A549 (cell line): ENCODE measurements around the gene B4GALT1. TPM values are rescaled to one million over a fixed set of nuclear protein-coding genes. Genes with fewer than 3 reads are reported as not detected.
A peak's percentile ranks its signal among the peaks of the same experiment; 100 is the strongest.

Experiments used
- ATAC-seq, 2 experiments: fragments of 200-7000 bp in 1 of 2; fragments of >200 bp in 1 of 2; cut with Nextera tagmentation in 1 of 2; cut with Tn5 transposase in 1 of 2; 3 replicates each; pipeline versions ENCODE4 v1.8.0 to v1.9.1; 2018 to 2020; ENCODE audit warnings: mild to moderate bottlenecking in 1 of 2, moderate library complexity in 1 of 2
- CTCF ChIA-PET: fragments of 300-600 bp; sonication (Branson Sonifier 250); formaldehyde crosslinking; extraction: SDS; loops from one replicate; lab custom pipeline; 2021; ENCODE audit warnings: antibody characterized with exemption, inconsistent platforms; lab: Yijun Ruan, JAX
- POLR2A ChIA-PET: fragments of 350-600 bp; formaldehyde crosslinking; extraction: SDS; loops from one replicate; lab custom pipeline; 2021; ENCODE audit warnings: antibody characterized with exemption, inconsistent platforms; lab: Yijun Ruan, JAX
- DNase-seq, 2 experiments: peaks; one replicate each; pipeline versions ENCODE4 v3.0.0 to v3.0.0-alpha.2; 2011 to 2016; ENCODE audit warnings: low read depth in 1 of 2, low spot score in 1 of 2
- FAIRE-seq: peaks from 2 replicates; lab custom pipeline; 2011; peaks lifted over from hg19 to GRCh38; lab: Jason Lieb, UNC
- H3K27ac ChIP-seq, 2 experiments: fragments of >200 bp; sonication (Bioruptor Twin); formaldehyde crosslinking; 3 replicates each; pipeline ENCODE4 v1.5.1; 2016 to 2017
- H3K4me1 ChIP-seq: fragments of >200 bp; sonication (Bioruptor Twin); formaldehyde crosslinking; 3 replicates; pipeline ENCODE4 v1.6.1; 2016
- H3K4me2 ChIP-seq: fragments of >200 bp; sonication (Bioruptor Twin); formaldehyde crosslinking; 3 replicates; pipeline ENCODE4 v1.6.1; 2016
- H3K4me3 ChIP-seq: fragments of >200 bp; sonication (Bioruptor Twin); formaldehyde crosslinking; 3 replicates; pipeline ENCODE4 v1.5.1; 2016
- H3K9me3 ChIP-seq: fragments of >200 bp; sonication (Bioruptor Twin); formaldehyde crosslinking; 3 replicates; pipeline ENCODE4 v1.6.1; 2016
- BHLHE40 ChIP-seq: IDR thresholded peaks from 2 replicates; pipeline ENCODE4 v1.6.1; 2012; ENCODE audit warnings: low read depth, low read length, inconsistent platforms
- CBX8 ChIP-seq: fragments of 200-600 bp; sonication (generic); IDR thresholded peaks from 2 replicates; pipeline ENCODE4 v1.6.1; 2016
- CEBPB ChIP-seq, 2 experiments: fragments of >200 bp in 1 of 2; sonication (Bioruptor Twin) in 1 of 2; formaldehyde crosslinking in 1 of 2; IDR thresholded peaks; 2 replicates each; pipeline ENCODE4 v1.6.1; 2012 to 2016
- CHD4 ChIP-seq: fragments of 200-600 bp; sonication (generic); IDR thresholded peaks from 2 replicates; pipeline ENCODE4 v1.6.1; 2016; ENCODE audit warnings: antibody characterized with exemption, mild to moderate bottlenecking, borderline replicate concordance
- CTCF ChIP-seq: fragments of >200 bp; sonication (Bioruptor Twin); formaldehyde crosslinking; IDR thresholded peaks from 3 replicates; pipeline ENCODE4 v1.5.1; 2016
- E2F6 ChIP-seq: IDR thresholded peaks from 2 replicates; pipeline ENCODE4 v1.6.1; 2012; ENCODE audit warnings: low read depth, borderline replicate concordance
- EHF ChIP-seq: fragments of 250-450 bp; sonication (Bioruptor Pico); IDR thresholded peaks from 2 replicates; pipeline ENCODE4 v1.5.0; 2020; ENCODE audit warnings: mild to moderate bottlenecking
- ESRRA ChIP-seq: fragments of 150-350 bp; IDR thresholded peaks from 2 replicates; pipeline ENCODE4 v1.6.1; 2014; ENCODE audit warnings: mild to moderate bottlenecking, low read length, borderline replicate concordance
- GATA3 ChIP-seq: IDR thresholded peaks from 2 replicates; pipeline ENCODE4 v1.6.1; 2012; ENCODE audit warnings: borderline replicate concordance
- HDAC2 ChIP-seq: fragments of 200-600 bp; sonication (generic); IDR thresholded peaks from 2 replicates; pipeline ENCODE4 v1.6.1; 2016
- HES2 ChIP-seq: fragments of >200 bp; sonication (Bioruptor Twin); formaldehyde crosslinking; IDR thresholded peaks from 2 replicates; pipeline ENCODE4 v1.6.1; 2016
- HEYL ChIP-seq: fragments of 250-450 bp; sonication (Bioruptor Pico); IDR thresholded peaks from 2 replicates; pipeline ENCODE4 v1.8.0; 2021; ENCODE audit warnings: mild to moderate bottlenecking, moderate library complexity
- HOXB5 ChIP-seq: fragments of 250-450 bp; sonication (Bioruptor Pico); IDR thresholded peaks from 2 replicates; pipeline ENCODE4 v1.5.0; 2020; ENCODE audit warnings: mild to moderate bottlenecking, moderate library complexity
- JUN ChIP-seq, 2 experiments: fragments of >200 bp; sonication (Bioruptor Twin); formaldehyde crosslinking; IDR thresholded peaks; 2 replicates in 1 of 2; 3 replicates in 1 of 2; pipeline ENCODE4 v1.6.1; 2016 to 2017
- JUNB ChIP-seq: fragments of >200 bp; sonication (Bioruptor Twin); formaldehyde crosslinking; IDR thresholded peaks from 2 replicates; pipeline ENCODE4 v1.6.1; 2016
- KDM5A ChIP-seq: fragments of 200-600 bp; sonication (generic); IDR thresholded peaks from 2 replicates; pipeline ENCODE4 v1.6.1; 2016; ENCODE audit warnings: antibody characterized with exemption, mild to moderate bottlenecking
- MAFK ChIP-seq: fragments of 450-650 bp; IDR thresholded peaks from 2 replicates; pipeline ENCODE4 v1.6.1; 2014; ENCODE audit not compliant: partially characterized antibody
- MYC ChIP-seq: IDR thresholded peaks from 2 replicates; pipeline ENCODE4 v1.6.1; 2012; ENCODE audit warnings: mild to moderate bottlenecking, inconsistent platforms, low read length, improper control_type of control experiment, borderline replicate concordance
- NFE2L2 ChIP-seq: fragments of 150-350 bp; conservative IDR thresholded peaks from 2 replicates; pipeline ENCODE4 v1.6.1; 2014; ENCODE audit warnings: low read length
- PHF8 ChIP-seq: fragments of 200-600 bp; sonication (generic); IDR thresholded peaks from 2 replicates; pipeline ENCODE4 v1.6.1; 2016; ENCODE audit warnings: low read depth, mild to moderate bottlenecking, antibody characterized with exemption, moderate library complexity, borderline replicate concordance
- POLR2A ChIP-seq: IDR thresholded peaks from 2 replicates; pipeline ENCODE4 v1.6.1; 2012; ENCODE audit warnings: mild to moderate bottlenecking, low read length
- RAD21 ChIP-seq, 2 experiments: fragments of >200 bp in 1 of 2; sonication (Bioruptor Twin) in 1 of 2; formaldehyde crosslinking in 1 of 2; IDR thresholded peaks in 1 of 2; conservative IDR thresholded peaks in 1 of 2; 2 replicates in 1 of 2; 3 replicates in 1 of 2; pipeline ENCODE4 v1.6.1; 2012 to 2018; ENCODE audit warnings: inconsistent platforms in 1 of 2
- RCOR1 ChIP-seq: fragments of 150-350 bp; IDR thresholded peaks from 2 replicates; pipeline ENCODE4 v1.6.1; 2014; ENCODE audit warnings: antibody characterized with exemption, low read length, low read depth
- TFCP2L1 ChIP-seq: fragments of 250-450 bp; sonication (Bioruptor Pico); IDR thresholded peaks from 2 replicates; pipeline ENCODE4 v1.5.0; 2021; ENCODE audit warnings: mild to moderate bottlenecking
- TP53 ChIP-seq: fragments of 250-450 bp; sonication (Bioruptor Pico); IDR thresholded peaks from 2 replicates; pipeline ENCODE4 v1.5.0; 2021; ENCODE audit warnings: mild to moderate bottlenecking, moderate library complexity
- WGBS: methylation state at CpG from one replicate; pipeline ENCODE4 v1.1.6; 2017; ENCODE audit errors: missing lambda C conversion rate; 5-methylcytosine and 5-hydroxymethylcytosine counted together
- polyA plus RNA-seq, 4 experiments: library from polyadenylated mRNA; depleted of rRNA in 3 of 4; stranded (reverse); fragments of >200 nt; fragmentation: RNase III in 1 of 4; extraction: RNeasy Plus Mini Kit Qiagen cat#74134 plus additional on column Dnase treatment in 1 of 4; gene quantifications; 2 replicates in 3 of 4; 3 replicates in 1 of 4; pipeline ENCODE4 v1.2.3, GENCODE V29; 2011 to 2017

B4GALT1 gene
- polyA plus RNA-seq, 2 of the 4 experiments (the other 2 are of a cell fraction), result 167 to 180 TPM

GRCh38 chr9:33153666-33154065 is 13.5 kb downstream of the B4GALT1 start (continued):
- TF ChIP-seq HES2 (no peak), HEYL (CRISPR knock-in tag) (no peak), TP53 (no peak), E2F6 (no peak), ESRRA (no peak), CHD4 (no peak), MAFK (no peak), BHLHE40 (no peak)
- TF ChIP-seq, all 56 proteins: peak for 0

- 22% methylated on average over 2 of the region's 2 CpGs for WGBS
- no peak overlapping the region for H3K4me3 ChIP-seq
- no peak for DNase-seq
- no peak for TF ChIP-seq PHF8
- no peak for TF ChIP-seq KDM5A
- no peak for TF ChIP-seq CEBPB (IDR thresholded peaks at IDR 0.05)
- no peak for TF ChIP-seq RCOR1
- TF ChIP-seq GATA3, result no peak
- H3K9me3 ChIP-seq, result no peaks in the 10 kb centered on the region
- FAIRE-seq, result no peak
- peak overlapping the region in 1 of 2 experiments; percentile 45; a peak in 3 of 6 replicates for H3K27ac ChIP-seq
- CTCF ChIA-PET, result no interaction called here
- ATAC-seq, result no peak
- 0 out of 3 replicates have a peak overlapping the region, but pooled peaks have one; percentile 9 for H3K4me2 ChIP-seq
- POLR2A ChIA-PET, result no interaction called here
- H3K4me1 ChIP-seq, result peaks cover 98% of the 10 kb centered on the region
Observed at GRCh38 chr9:33153001-33153400, 14.1 kb downstream of the B4GALT1 start.

- FAIRE-seq (no peak), ATAC-seq (peak; percentile 5 to 7; a peak in 2 of 6 replicates), DNase-seq (no peak)
- Histone ChIP-seq H3K4me3 (peak overlapping the region; percentile 19; the same call in 2 of the 3 replicates), H3K4me2 (peak overlapping the region; percentile 86), H3K27ac (peak overlapping the region; percentile 73 to 87), H3K9me3 (no peaks in the 10 kb centered on the region), H3K4me1 (peaks cover 98% of the 10 kb centered on the region)
- ChIA-PET POLR2A (interaction anchor here (1.5 to 3.0 kb wide), 4 partner anchors 10 to 126 kb away, joined by 4 to 28 read pairs (median 6); partner anchors contain the start of genes B4GALT1 and DNAJA1), CTCF (interaction anchor here (0.6 to 1.4 kb wide), 10 partner anchors 9 to 74 kb away, joined by 3 to 6 read pairs (median 4); partner anchors contain the start of gene B4GALT1)
- 67% methylated on average over 2 of the region's 2 CpGs for WGBS
- TF ChIP-seq BHLHE40, result no peak
- no peak for TF ChIP-seq HDAC2
- TF ChIP-seq POLR2A, result no peak
- no peak for TF ChIP-seq TP53
- no peak for TF ChIP-seq TFCP2L1 (CRISPR knock-in tag)
- no peak for TF ChIP-seq GATA3
- TF ChIP-seq MAFK, result no peak
- no peak for TF ChIP-seq NFE2L2
- no peak for TF ChIP-seq JUNB
- no peak for TF ChIP-seq JUN (IDR thresholded peaks at IDR 0.05)
- TF ChIP-seq RAD21 (conservative IDR thresholded peaks at IDR 0.05 in 1 of 2, IDR thresholded peaks at IDR 0.05 in 1 of 2), result no peak
- no peak for TF ChIP-seq HOXB5 (CRISPR knock-in tag)
- TF ChIP-seq CTCF, result no peak
- TF ChIP-seq CBX8, result no peak
- no peak for TF ChIP-seq EHF (CRISPR knock-in tag)
- no peak for TF ChIP-seq MYC
Observed at GRCh38 chr9:33151601-33152000, 15.5 kb downstream of the B4GALT1 start.
